Breast epithelium (tissue), 4 donors: ENCODE results near the gene DHRS1. TPM values are rescaled to one million over a fixed set of nuclear protein-coding genes. Genes with fewer than 3 reads are reported as not detected.

Source experiments
- DNase-seq, 2 donors: peaks; one replicate each; pipeline ENCODE4 v3.0.0-alpha.2; 2019; ENCODE audit warnings: low spot score in 2 of 2
- H3K27ac ChIP-seq, 2 donors: fragments of 200-600 bp; sonication (generic) in 1 of 2; one replicate each; pipeline ENCODE4 v1.5.1; 2016 to 2019; ENCODE audit warnings: mild to moderate bottlenecking in 1 of 2
- H3K27me3 ChIP-seq, 2 donors: fragments of 200-600 bp; sonication (generic) in 1 of 2; one replicate each; pipeline versions ENCODE4 v1.5.1 to v1.6.0; 2017 to 2019; ENCODE audit warnings: control low read depth in 1 of 2, mild to moderate bottlenecking in 1 of 2
- H3K36me3 ChIP-seq: fragments of 200-600 bp; one replicate; pipeline ENCODE4 v1.5.1; 2019
- H3K4me1 ChIP-seq, 2 donors: fragments of 200-600 bp; sonication (generic); one replicate each; pipeline ENCODE4 v1.5.1; 2016 to 2019; ENCODE audit warnings: control low read depth in 1 of 2
- H3K4me3 ChIP-seq, 3 donors: fragments of 200-600 bp; sonication (generic); 1 replicate in 2 of 3; 2 replicates in 1 of 3; pipeline ENCODE4 v1.5.1; 2016 to 2019; ENCODE audit warnings: mild to moderate bottlenecking in 3 of 3, moderate library complexity in 2 of 3
- H3K9me3 ChIP-seq, 2 donors: fragments of 200-600 bp; sonication (generic) in 1 of 2; one replicate each; pipeline ENCODE4 v1.5.1; 2016 to 2019; ENCODE audit warnings: control low read depth in 1 of 2
- CTCF ChIP-seq, 3 donors: fragments of 450-650 bp; IDR thresholded peaks; one replicate each; pipeline ENCODE4 v1.5.1; 2016 to 2017; ENCODE audit warnings: antibody characterized with exemption in 3 of 3, mild to moderate bottlenecking in 3 of 3, moderate library complexity in 3 of 3
- POLR2A ChIP-seq: fragments of 450-650 bp; IDR thresholded peaks from one replicate; pipeline ENCODE4 v1.6.1; 2016; ENCODE audit warnings: antibody characterized with exemption, mild to moderate bottlenecking, moderate library complexity
- POLR2AphosphoS5 ChIP-seq, 3 donors: sonication (generic); formaldehyde crosslinking; IDR thresholded peaks; one replicate each; pipeline ENCODE4 v1.6.1; 2017; ENCODE audit warnings: antibody characterized with exemption in 3 of 3
- intact Hi-C: fragments of 100-400 bp; cut with DNase I; formaldehyde crosslinking; loops from one replicate; pipeline ENCODE4 v1.15.1; 2023; ENCODE audit warnings: low total_unique reads
- total RNA-seq, 3 donors: library from RNA; depleted of rRNA; stranded (reverse); fragments of >200 nt; gene quantifications; one replicate each; pipeline ENCODE4 v1.1.0, GENCODE V29; 2016

DHRS1 gene
- total RNA-seq, 3 donors from 2014 or later, result 21.9 to 45.7 (median 32.1) TPM

- Histone ChIP-seq H3K4me3 (no peak overlapping the region), H3K9me3 (no peaks in the 10 kb centered on the region), H3K4me1 (no peaks in the 10 kb centered on the region), H3K27me3 (no peaks in the 10 kb centered on the region), H3K36me3 (peaks cover 4% of the 10 kb centered on the region), H3K27ac (no peak overlapping the region)
- no peak for DNase-seq
- intact Hi-C loops, result no loop called here
- TF ChIP-seq CTCF (IDR thresholded peaks at IDR 0.05) (no peak), POLR2AphosphoS5 (IDR thresholded peaks at IDR 0.05) (no peak), POLR2A (no peak)
These were observed 6.1 kb downstream of the DHRS1 start for GRCh38 chr14:24293525-24293924.

GRCh38 chr14:24292118-24292807, 7.3 kb downstream of the DHRS1 start:
- peaks cover 4% of the 10 kb centered on the region for H3K36me3 ChIP-seq

GRCh38 chr14:24291446-24292117, 8.0 kb downstream of the DHRS1 start:
- no peak overlapping the region for H3K4me3 ChIP-seq
- DNase-seq, result no peak
- TF ChIP-seq POLR2A, result no peak
- intact Hi-C loops, result no loop called here
- H3K27ac ChIP-seq, result no peak overlapping the region
- no peaks in the 10 kb centered on the region for H3K9me3 ChIP-seq
- peaks cover 4% of the 10 kb centered on the region for H3K36me3 ChIP-seq
- H3K27me3 ChIP-seq, result no peaks in the 10 kb centered on the region
- no peaks in the 10 kb centered on the region for H3K4me1 ChIP-seq

More at GRCh38 chr14:24292118-24292807, 7.3 kb downstream of the DHRS1 start:
- TF ChIP-seq POLR2A (no peak), POLR2AphosphoS5 (IDR thresholded peaks at IDR 0.05) (no peak), CTCF (IDR thresholded peaks at IDR 0.05) (no peak)
- no peaks in the 10 kb centered on the region for H3K9me3 ChIP-seq
- intact Hi-C loops, result no loop called here
- no peak overlapping the region for H3K27ac ChIP-seq
- no peak for DNase-seq
- H3K4me3 ChIP-seq, result no peak overlapping the region
- H3K4me1 ChIP-seq, result no peaks in the 10 kb centered on the region
- no peaks in the 10 kb centered on the region for H3K27me3 ChIP-seq

- Histone ChIP-seq H3K4me3 (no peak overlapping the region), H3K27ac (no peak overlapping the region), H3K4me1 (no peaks in the 10 kb centered on the region), H3K27me3 (no peaks in the 10 kb centered on the region), H3K36me3 (peaks cover 2% of the 10 kb centered on the region), H3K9me3 (no peaks in the 10 kb centered on the region)
- no peak for DNase-seq
- TF ChIP-seq POLR2A, result no peak
- no peak for TF ChIP-seq CTCF (IDR thresholded peaks at IDR 0.05)
- TF ChIP-seq POLR2AphosphoS5 (IDR thresholded peaks at IDR 0.05), result no peak
- intact Hi-C loops, result no loop called here
These were observed 8.8 kb downstream of the DHRS1 start for GRCh38 chr14:24290746-24291145.

GRCh38 chr14:24289649-24290280, 9.8 kb downstream of the DHRS1 start:
- DNase-seq, result no peak
- intact Hi-C loops, result no loop called here
- Histone ChIP-seq H3K9me3 (no peaks in the 10 kb centered on the region), H3K4me1 (no peaks in the 10 kb centered on the region), H3K27me3 (no peaks in the 10 kb centered on the region), H3K4me3 (no peak overlapping the region), H3K27ac (no peak overlapping the region), H3K36me3 (no peaks in the 10 kb centered on the region)
- TF ChIP-seq POLR2AphosphoS5 (IDR thresholded peaks at IDR 0.05) (no peak), POLR2A (no peak), CTCF (IDR thresholded peaks at IDR 0.05) (no peak)
